ENCODE results near the gene XPO4.

XPO4 gene

DNA sequence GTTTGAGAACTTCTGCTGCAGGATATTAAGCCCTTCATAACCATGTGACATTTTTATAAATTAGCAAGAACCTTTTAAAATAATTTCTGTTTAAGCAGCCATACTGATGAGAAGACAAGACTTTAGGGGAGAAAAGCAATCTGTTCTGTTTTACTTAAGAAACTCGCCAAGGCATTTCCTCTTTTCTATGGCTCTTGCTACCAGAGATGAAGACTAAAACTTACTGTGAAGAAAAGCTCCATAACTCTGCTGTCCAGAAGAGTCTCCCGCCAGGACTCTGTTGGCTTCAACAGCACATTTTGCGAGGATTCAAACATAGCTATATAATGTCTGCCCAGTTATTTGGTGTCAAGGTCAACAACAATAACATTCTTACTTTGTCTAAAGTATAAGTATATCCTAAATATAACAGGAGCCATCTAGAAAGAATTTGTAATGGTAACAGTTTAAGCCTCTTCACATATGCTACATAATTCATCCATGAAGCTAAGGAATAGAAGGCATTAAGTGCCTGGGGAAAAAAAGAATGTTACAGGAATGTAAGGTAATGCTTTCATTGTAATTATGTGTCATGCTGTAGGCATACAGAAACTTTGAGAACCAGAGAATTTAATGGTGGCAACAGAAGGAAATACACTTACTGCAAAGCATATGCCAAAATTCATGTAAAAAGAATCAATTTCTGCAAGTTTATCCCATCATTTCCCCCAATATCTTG lies 75.5 kb downstream of the XPO4 start:
- DNase-seq = no peak

DNA sequence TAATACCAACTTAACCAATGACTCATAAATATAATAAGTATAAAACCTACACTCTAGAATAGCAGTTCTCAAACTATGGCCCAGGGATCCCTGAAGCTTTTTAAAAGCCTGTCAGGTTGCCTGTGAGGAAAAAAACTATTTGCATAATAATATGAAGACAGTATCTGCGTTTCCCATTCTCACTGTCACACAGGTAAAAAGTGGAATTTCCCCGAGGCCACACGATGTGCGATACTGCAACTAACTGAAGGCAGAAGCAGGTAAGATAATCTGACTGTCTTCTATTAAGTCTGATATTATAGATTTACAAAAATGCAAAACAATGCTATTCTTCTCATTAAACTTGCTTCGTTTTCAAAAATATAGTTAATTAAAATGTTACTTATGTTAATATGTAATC lies 76.2 kb downstream of the XPO4 start:
- DNase-seq = no peak

DNA sequence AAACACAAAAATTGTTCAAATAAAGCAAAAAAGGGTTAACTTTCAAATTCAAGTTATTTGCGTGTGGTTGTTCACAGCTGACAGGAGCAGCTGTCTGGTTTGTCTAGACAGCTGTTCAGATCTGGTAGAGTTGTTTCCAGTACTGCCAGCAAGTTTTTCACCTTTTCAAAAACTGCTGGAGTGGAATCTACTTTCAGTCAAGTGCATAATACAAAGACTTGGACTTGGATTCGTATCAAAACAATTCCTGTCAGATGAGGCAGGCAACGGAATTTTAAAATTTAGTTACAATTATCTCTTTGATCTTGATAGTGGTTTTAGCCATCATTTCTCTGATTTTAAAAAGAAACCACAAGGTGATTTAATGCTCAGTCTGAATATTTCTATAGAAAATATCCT lies 77.1 kb downstream of the XPO4 start:
- no peak for DNase-seq

DNA sequence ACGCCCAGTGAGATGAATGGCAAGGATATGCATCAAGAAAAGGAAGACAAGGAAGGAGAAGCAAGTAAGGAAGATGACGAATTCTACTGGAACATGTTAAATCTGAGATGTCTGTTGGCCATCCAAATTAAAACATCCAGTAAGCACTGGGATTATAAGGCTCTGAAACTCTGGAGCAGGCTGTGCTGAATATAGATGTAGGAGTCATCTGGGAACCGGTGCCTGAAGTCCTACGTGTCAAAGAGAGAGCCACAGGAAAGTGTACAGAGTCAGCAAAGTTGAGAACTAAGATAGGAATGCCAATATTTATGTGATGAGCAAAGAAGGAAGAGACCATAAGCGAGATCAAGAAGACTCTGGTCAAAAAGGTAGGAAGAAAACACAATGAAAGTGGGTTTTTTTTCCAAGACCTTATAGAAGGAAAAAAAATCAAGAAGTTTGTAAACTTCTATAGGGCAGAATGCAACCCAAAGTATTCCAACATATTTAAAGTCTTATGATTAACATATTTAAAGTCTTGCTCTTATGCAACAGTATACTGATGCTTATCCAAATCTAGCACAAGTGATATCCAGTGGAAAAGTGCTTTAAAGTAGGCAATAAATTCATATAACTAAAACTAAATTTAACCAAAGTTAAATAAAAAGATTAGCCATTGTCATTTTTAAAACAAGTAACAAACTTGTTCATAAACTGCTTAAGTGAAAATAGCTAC lies 77.6 kb downstream of the XPO4 start:
- DNase-seq = no peak

DNA sequence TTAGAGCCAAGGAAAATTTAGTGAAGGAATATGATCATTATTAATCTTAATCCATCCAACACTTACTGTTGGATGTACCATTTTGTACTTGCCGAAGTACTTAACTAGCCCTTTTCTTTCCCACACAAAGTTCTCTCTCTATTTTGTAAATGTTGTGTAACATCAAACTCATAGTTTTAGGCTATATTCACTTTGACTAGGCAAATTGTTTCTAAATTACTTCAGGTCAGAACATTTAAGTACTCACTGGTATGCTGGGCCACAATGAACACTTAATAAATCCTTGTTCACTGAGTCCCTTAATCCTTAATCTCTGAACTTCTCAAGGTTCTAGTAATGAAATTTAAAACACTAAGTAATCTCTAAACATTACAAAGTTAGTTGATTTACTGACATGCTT lies 79.5 kb downstream of the XPO4 start:
- no peak for DNase-seq

DNA sequence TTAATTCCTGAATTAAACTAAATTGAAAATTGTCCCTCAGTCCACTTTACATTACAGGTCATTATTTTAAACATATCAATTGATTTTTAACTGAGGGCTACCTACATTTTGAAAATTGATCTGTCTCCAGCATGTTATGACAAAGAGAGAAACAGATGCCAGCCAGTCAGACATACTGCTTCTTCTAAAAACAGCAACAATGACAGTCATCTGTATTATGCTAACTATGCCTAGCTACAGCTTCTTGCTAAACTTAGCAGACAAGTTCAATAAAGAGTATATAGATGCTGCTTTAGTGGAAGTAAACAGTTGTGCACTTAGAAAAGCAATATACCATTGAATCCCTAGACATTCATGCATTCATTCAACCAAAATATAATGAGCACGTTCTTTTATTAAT lies 80.1 kb downstream of the XPO4 start:
- DNase-seq = no peak

DNA sequence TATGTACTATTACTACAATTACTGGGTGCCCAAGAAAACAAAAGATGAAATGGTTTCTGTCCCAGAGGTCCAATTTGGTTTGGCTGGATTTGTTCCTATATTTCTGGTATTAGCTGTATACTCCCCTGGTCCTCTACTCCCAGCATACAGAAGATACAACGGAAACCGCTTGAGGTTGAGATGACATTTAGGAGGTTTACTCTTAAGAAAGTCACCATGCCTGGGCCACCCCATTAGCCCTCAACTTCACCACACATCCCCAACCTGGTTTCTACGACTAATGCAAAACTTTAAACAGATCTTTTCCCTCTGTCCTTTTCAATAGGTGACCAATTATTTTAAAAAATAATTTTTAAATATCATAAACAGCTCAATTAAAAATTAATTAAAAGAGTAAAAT lies 82.8 kb downstream of the XPO4 start:
- no peak for DNase-seq

DNA sequence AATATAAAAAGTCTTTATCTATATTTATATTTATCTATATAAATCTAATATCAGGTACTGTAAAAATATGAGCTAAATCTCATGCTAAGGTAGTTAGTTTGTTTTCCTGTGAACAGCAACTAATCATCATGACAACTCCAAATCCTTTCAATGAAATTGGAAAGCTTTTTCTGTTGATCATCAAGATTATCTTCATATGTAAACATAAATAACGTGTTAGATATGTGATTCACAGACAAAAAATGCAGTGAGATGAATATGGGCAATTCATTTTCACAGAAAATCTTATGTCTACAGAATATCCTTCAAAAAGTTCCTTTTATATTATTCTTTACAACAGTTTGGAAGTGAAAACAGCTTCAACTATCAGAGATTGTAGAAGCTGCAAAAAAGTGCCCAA lies 87.1 kb downstream of the XPO4 start:
- DNase-seq = no peak

DNA sequence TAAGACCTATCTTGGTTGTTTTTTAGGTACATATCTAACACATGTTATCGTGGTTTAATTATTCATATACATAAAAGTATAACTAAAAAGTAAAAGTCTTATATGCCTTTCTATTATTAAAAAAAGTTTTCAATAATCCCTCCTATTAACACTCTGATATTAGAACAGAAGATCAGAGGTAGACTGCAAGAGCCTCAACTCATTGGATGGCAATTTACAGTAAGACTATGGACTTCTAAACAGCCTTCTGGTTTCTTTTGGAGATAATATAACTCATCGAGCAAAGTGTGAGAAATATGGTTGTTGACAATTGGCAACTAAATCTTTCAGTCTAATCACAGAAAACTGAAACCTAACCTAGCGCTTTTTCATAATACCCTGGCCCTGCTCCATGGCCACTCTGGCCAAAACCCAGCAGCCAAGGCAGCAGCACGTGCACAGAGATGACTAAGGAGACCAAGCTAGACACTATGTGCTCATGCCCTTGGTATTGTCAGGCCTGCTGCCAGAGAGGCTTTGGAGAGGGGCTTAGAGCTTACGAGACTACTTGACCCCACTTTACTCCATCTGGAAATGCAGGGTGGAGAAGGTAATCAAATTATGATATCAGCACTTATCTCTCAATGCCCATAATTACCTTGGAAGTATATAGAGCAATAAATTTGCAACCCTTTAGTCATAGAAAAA lies 88.2 kb downstream of the XPO4 start:
- no peak for DNase-seq

DNA sequence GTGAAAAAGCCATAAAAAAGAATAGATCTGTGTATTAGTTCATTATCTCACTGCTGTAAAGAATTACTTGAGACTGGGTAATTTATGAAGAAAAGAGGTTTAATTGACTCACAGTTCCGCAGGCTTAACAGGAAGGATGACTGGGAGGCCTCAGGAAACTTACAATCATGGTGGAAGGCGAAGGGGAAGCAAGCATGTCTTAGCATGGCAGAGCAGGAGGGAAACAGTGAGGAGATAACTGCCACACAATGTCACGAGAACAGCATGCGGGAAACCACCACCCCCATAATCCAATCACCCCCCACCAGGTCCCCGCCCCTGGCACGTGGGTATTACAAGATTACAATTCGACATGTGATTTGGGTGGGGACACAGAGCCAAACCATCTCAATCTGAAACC lies 89.7 kb downstream of the XPO4 start:
- no peak for DNase-seq

DNA sequence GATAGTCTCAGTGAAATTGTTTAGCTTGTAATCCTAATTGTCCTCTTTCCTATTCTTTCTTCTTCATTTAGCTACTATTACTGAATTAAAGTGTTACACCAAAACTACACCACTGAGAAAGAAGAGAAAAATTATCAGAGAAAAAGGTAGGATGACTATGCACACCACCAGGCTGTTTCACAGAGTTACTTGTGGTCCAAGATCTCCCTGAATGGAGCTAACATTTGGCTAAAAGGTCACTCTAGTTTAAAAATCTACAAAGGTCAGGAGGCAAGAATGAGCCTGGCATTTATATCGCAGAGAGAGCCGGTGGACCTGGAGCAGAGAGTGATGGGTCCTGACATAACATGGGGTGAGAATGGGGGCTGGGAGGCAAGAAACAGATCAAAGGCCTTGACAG lies 91.7 kb downstream of the XPO4 start:
- DNase-seq = no peak

DNA sequence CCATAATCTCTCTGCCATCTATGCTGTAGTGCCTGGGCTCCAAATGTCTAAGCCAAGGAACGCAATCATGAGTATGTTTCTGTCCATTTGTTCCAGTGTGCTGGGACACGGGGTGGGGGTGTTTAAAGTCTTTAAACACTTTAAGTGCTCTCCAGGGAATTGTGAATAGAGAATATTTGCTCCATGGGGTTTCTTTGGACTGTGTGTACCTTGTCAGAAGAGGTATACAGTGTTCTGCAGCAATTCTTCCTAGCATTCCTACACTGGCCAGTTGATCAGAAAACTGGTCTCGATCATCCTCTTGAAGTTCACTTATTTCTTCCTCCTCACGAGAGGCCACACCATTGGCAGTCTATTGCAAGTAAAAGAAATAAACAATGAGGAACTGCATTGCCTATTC lies 93.7 kb downstream of the XPO4 start:
- DNase-seq = no peak

DNA sequence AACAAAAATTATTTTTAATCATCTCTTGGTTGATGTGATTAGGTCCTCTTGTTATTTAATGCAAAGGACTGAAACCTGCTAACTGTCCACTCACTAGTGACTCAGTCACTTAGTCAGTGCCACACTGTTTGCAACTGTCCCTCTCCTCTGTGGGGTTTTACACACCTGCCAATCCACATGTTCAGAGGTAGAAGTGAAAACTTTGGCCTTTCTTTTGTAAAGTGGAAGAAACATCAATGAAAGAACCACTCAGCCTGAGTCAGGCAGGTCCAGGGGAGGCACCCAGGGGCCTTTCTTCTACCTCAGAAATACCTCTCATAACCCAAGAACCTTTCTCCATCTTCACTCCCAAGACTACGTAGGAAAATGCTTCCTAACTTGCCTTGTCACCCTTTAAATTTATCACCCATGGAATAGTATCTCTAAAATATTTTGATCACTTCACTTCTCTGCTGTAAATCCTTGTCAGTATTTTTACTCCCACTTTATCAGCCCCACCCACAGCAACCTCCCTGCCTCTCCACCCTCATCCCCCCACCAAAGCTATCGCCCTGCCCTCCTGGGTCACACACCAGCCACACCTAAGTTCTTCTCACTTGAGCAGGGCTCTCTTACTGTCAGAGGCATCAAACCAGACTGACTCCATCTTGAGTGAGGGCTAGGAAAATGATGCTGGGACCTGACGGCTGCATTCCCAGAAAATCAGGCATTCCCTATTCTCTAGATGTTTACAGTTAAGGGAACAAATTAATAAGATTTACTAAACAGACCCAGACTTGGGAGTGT lies 99.2 kb downstream of the XPO4 start:
- no peak for DNase-seq

DNA sequence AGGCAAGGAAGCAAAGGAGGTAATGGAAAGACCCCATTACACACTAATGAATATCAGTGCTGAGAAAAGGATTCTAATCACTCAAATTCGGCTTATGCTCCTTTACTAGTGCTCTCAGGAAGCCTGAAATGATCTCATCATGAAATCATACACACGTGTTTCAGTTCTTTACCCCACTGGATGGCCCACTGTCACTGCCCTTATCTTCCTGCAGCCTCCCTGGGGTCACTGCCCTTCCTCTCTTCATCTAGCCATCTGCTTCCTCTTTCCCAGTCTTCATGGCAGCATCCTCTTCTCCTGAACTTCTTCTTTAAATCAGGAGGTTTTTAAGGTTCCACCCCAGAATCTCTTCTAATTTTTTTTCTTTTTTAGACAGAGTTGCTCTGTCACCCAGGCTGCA lies 100.8 kb downstream of the XPO4 start:
- peak; percentile 72 for DNase-seq

DNA sequence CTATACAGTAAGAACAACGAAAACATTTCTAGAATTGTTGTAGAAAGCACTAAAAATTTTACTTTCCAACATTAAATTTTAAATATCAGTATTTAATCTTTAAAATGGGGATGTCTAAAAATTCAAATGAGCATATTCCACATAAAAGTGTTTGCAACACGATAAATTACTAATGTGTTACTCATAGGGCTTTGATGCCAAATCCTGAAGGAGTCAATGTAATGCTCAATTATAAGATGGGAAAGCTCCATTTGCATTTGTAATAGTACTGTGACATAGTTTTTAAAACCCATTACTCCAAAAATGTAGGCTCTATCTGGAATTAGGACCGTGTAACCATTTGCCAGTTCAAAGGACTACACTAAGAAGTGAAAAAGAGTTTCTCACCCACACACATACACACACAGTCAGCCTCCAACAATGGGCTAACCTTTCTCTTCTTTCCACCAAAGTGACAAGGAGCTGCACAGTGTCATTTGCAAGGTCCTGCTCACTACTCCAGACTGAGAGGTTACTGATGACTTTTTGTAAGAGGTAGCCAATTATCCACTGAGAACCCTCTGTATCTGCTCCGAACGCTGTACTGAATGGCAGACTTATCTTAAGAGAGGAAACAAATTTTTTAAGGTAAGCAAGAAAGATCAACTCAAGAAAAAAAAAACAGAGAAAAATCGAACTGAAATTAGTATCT lies 102.7 kb downstream of the XPO4 start:
- DNase-seq = no peak

DNA sequence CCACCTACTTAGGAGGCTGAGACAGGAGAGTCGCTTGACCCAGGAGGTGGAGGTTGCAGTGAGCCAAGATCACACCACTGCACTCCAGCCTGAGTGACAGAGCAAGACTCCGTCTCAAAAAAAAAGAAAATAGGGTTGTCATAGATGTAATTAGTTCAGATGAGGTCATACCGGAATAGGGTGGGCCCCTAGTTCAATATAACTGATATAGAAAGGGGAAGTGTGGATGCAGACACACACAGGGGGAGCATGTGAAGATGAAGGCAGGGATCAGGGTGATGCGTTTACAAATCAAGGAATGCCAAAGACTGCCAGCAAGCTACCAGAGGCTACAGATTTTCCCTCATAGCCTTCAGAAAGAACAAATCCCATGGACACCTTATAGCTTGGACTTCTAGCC lies 104.5 kb downstream of the XPO4 start:
- peak; percentile 49 for DNase-seq

DNA sequence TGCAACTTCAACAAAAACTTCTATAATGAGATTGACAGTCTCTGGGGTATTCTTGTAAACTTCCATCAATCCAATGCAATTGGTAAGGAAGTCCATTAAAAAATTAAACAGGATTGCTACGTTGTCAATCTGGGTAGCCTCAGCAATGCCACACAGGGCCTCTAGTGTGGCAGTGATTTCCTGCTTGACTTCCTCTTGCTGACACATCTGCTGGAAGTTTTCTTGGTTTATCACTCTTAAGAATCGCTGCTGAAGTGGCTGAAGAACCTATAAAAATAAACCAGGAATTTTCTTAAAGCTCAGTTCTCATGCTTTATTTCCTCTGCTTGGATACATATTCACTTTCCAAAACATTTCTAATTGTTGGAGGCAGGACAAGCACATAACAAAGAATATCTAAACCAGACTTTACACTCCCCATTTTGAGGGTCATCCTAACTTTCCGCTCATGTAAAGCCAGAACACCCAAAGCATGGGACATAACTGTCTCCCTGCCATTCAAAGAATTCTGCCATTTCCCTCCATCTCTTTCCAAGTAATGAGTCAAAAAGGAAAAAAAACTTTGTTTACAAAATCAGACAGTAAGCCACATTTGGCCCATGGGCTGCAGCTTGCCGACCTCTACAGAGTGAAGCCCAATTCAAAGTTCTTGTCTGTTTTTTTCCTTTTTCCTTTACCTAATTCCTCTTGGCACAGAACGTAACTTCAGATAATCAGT lies 105.6 kb downstream of the XPO4 start:
- no peak for DNase-seq

DNA sequence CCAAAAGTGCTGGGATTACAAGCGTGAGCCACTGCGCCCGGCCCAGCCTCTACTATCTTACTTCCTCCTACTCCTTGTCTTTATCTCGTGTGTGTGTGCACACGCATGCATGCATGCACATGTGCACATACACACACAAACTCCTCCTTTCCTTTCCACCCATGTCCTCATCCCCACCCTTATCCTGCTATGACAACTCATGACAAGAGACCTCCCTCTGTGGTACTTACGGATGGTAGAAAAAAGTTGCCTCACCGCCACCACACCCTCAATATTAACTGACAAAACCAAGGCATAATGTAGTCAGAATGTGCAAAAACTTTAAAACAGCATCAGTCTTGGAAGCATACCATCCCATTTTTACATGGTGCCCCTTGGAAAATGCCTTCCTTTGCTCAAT lies 112.9 kb downstream of the XPO4 start:
- no peak for DNase-seq

DNA sequence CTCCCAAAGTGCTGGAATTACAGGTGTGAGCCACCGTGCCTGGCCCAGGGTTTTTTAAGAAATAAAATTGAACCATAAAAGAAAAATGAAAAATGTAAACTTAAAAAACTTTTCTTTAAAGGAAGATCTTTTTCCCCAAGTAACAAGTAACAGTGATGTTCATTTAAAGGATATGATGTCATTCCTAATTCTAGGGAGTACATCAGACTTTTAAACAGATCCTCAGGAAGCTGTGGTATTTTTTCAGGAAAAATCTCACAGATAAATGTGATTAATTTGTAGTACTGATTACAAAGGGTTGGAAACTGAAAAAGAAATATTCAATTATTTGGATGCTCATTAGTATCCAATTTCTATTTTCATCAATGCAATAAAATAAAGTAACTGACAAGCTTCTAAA lies 114.2 kb downstream of the XPO4 start:
- no peak for DNase-seq

DNA sequence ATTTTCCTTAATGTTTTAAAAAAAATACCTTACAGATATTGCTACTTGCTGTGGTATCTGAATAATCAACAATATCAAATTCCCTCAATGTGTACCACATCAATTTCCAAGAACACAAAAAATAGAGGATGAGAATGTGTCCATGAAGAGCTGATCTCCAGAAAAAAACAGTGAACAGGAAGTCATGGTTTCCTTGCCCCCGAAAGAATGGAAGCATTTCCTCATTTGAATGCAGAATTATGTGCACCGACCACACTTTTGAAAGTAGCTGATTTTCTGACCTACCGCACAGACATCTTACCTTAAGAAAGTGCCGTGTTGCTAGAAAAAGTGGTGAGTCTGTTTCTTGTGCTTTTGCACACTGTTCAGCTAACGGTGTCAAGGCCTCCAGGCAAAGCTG lies 115.4 kb downstream of the XPO4 start:
- DNase-seq = no peak

DNA sequence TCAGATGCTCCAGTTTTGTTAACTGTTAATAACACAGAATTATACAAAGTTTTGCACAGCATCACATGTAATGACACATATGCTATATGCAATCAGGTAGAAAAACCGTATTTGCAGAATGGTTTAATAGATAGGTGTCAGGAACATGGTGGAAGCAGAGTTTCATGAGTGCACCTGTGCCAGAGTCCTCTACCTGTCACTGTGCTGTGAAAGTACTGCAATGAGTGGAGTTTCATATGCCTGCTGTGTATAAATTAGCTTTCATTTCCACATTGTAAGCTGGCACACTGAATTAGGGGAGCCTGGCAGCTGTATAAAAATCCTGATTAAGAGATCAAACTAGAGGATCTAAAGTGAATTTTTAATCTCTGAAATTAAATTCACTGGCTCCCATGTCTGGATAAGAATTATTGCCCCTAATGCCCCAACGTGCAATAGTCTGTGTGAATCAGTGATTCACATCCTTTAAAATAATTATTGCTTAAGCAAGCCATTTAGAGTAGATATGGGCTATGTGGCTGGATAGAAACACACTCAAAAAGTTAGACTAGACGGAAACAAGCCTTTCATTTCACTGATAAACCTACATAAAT lies 120.3 kb downstream of the XPO4 start:
- DNase-seq = no peak

DNA sequence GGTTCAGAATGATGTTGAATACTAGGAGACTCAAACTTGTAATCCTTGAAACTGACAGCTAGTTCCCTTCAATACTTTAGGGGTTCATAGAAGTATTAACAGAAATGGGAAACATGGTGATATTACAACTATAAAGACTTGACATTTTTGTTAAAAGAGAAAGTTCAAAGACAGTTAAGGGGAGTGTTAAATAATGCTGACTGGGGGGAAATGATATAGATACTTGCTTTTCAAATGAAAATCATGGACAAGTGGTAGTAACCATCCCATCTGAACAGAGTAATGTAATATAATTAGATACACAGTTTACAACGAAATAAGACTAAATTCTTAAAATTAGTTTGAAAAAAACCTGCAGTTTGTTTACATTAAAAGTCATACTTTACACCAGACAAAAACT lies 122.2 kb downstream of the XPO4 start:
- no peak for DNase-seq

Data from OCI-M1 (cell line).